MM.1S (cell line): ENCODE data around the gene DHTKD1.

Experiments
- DNase-seq: peaks from one replicate; pipeline ENCODE4 v3.0.0-alpha.2; 2015
- H2AFZ ChIP-seq: fragments of 300-600 bp; sonication (generic); 2 replicates; pipeline ENCODE4 v1.6.0; 2016; ENCODE audit warnings: antibody characterized with exemption, low read length
- H3F3A ChIP-seq: fragments of 300-600 bp; sonication (generic); 2 replicates; pipeline ENCODE4 v1.6.1; 2016; ENCODE audit warnings: mild to moderate bottlenecking, antibody characterized with exemption, low read length, moderate library complexity, mixed read lengths; ENCODE audit not compliant: insufficient read depth
- H3K27ac ChIP-seq: fragments of 300-600 bp; sonication (generic); 2 replicates; pipeline ENCODE4 v1.5.1; 2016; ENCODE audit warnings: mild to moderate bottlenecking, low read length
- H3K27me3 ChIP-seq: fragments of 300-600 bp; sonication (generic); replicated peaks from 2 replicates; pipeline ENCODE4 v1.6.0; 2016; ENCODE audit warnings: low read length; ENCODE audit not compliant: insufficient read depth
- H3K36me3 ChIP-seq: fragments of 300-600 bp; sonication (generic); replicated peaks from 2 replicates; pipeline ENCODE4 v1.6.1; 2016; ENCODE audit warnings: mild to moderate bottlenecking, low read length, mixed read lengths; ENCODE audit not compliant: insufficient read depth
- H3K4me1 ChIP-seq: fragments of 300-600 bp; sonication (generic); 2 replicates; pipeline ENCODE4 v1.6.1; 2016; ENCODE audit warnings: low read length, mixed read lengths
- H3K4me2 ChIP-seq: fragments of 300-600 bp; sonication (generic); 2 replicates; pipeline ENCODE4 v1.6.0; 2016; ENCODE audit warnings: low read depth, low read length
- H3K4me3 ChIP-seq: fragments of 300-600 bp; sonication (generic); 2 replicates; pipeline ENCODE4 v1.5.1; 2016; ENCODE audit warnings: low read length, mixed read lengths
- H3K79me2 ChIP-seq: fragments of 300-600 bp; sonication (generic); 2 replicates; pipeline ENCODE4 v1.6.1; 2016; ENCODE audit warnings: mixed run types, low read length, mixed read lengths
- H3K9ac ChIP-seq: fragments of 300-600 bp; sonication (generic); 2 replicates; pipeline ENCODE4 v1.6.1; 2016; ENCODE audit warnings: low read length, mixed read lengths
- H3K9me2 ChIP-seq: fragments of 300-600 bp; sonication (generic); replicated peaks from 2 replicates; pipeline ENCODE4 v1.6.1; 2016; ENCODE audit warnings: mild to moderate bottlenecking, low read length, mixed read lengths; ENCODE audit not compliant: insufficient read depth
- H3K9me3 ChIP-seq: fragments of 300-600 bp; sonication (generic); replicated peaks from 2 replicates; pipeline ENCODE4 v1.6.1; 2016; ENCODE audit warnings: mild to moderate bottlenecking, low read length, mixed read lengths; ENCODE audit not compliant: insufficient read depth
- H4K20me1 ChIP-seq: fragments of 300-600 bp; sonication (generic); 2 replicates; pipeline ENCODE4 v1.6.1; 2016; ENCODE audit warnings: mild to moderate bottlenecking, low read length, moderate library complexity, mixed read lengths; ENCODE audit not compliant: insufficient read depth
- CTCF ChIP-seq: fragments of 300-600 bp; sonication (generic); IDR thresholded peaks from 2 replicates; pipeline ENCODE4 v1.5.1; 2016; ENCODE audit warnings: antibody characterized with exemption, low read length, mixed read lengths
- EZH2 ChIP-seq: fragments of 300-600 bp; sonication (generic); optimal IDR thresholded peaks from 2 replicates; pipeline ENCODE3; 2017; ENCODE audit warnings: low read depth, mild to moderate bottlenecking, antibody characterized with exemption, low read length, mixed read lengths
- EZH2phosphoT487 ChIP-seq: fragments of 300-600 bp; sonication (generic); IDR thresholded peaks from 2 replicates; pipeline ENCODE4 v1.6.1; 2018; ENCODE audit warnings: antibody characterized with exemption, low read length

Gene DHTKD1

GRCh38 chr10:12109286-12109685, 40.5 kb downstream of the DHTKD1 start:
- Histone ChIP-seq H3K4me2 (no peak overlapping the region), H3K9ac (no peak overlapping the region), H4K20me1 (no peaks in the 10 kb centered on the region), H3K27ac (no peak overlapping the region), H3F3A (no peaks in the 10 kb centered on the region), H3K4me3 (no peak overlapping the region), H3K27me3 (no peaks in the 10 kb centered on the region), H3K36me3 (no peaks in the 10 kb centered on the region), H3K9me3 (no peaks in the 10 kb centered on the region), H3K79me2 (no peaks in the 10 kb centered on the region), H2AFZ (no peak overlapping the region), H3K9me2 (no peaks in the 10 kb centered on the region), H3K4me1 (no peaks in the 10 kb centered on the region)
- no peak for DNase-seq
- no peak for TF ChIP-seq CTCF
- TF ChIP-seq EZH2, result no peak
- no peak for TF ChIP-seq EZH2phosphoT487

GRCh38 chr10:12111528-12111927, 42.8 kb downstream of the DHTKD1 start:
- Histone ChIP-seq H4K20me1 (no peaks in the 10 kb centered on the region), H3K4me3 (no peak overlapping the region), H3F3A (no peaks in the 10 kb centered on the region), H3K4me2 (no peak overlapping the region), H3K27ac (no peak overlapping the region), H3K36me3 (no peaks in the 10 kb centered on the region), H2AFZ (no peak overlapping the region), H3K4me1 (no peaks in the 10 kb centered on the region), H3K27me3 (no peaks in the 10 kb centered on the region), H3K9me2 (no peaks in the 10 kb centered on the region), H3K9ac (no peak overlapping the region), H3K9me3 (no peaks in the 10 kb centered on the region), H3K79me2 (no peaks in the 10 kb centered on the region)
- DNase-seq, result no peak
- no peak for TF ChIP-seq EZH2phosphoT487
- TF ChIP-seq CTCF, result no peak
- no peak for TF ChIP-seq EZH2

- Histone ChIP-seq H3F3A (no peaks in the 10 kb centered on the region), H3K27me3 (no peaks in the 10 kb centered on the region), H3K4me3 (no peak overlapping the region), H3K79me2 (no peaks in the 10 kb centered on the region), H3K9me3 (no peaks in the 10 kb centered on the region), H2AFZ (no peak overlapping the region), H4K20me1 (no peaks in the 10 kb centered on the region), H3K9me2 (no peaks in the 10 kb centered on the region), H3K36me3 (no peaks in the 10 kb centered on the region), H3K4me1 (no peaks in the 10 kb centered on the region), H3K4me2 (no peak overlapping the region), H3K9ac (no peak overlapping the region), H3K27ac (no peak overlapping the region)
- DNase-seq, result no peak
- TF ChIP-seq CTCF, result no peak
- TF ChIP-seq EZH2, result no peak
- TF ChIP-seq EZH2phosphoT487, result no peak
Measured at GRCh38 chr10:12113627-12114026, 44.9 kb downstream of the DHTKD1 start.
